A673 (cell line): ENCODE measurements around the gene TTLL11. TPM values are rescaled to one million over a fixed set of nuclear protein-coding genes. Genes with fewer than 3 reads are reported as not detected.

Experiments
- BruUV-seq: library from RNA; stranded (reverse); fragments of 400-500 nt; replicated peaks from 2 replicates; lab custom pipeline; 2021; lab: Mats Ljungman, UMichigan
- CTCF ChIA-PET: fragments of 300-600 bp; sonication (Branson Sonifier 250); formaldehyde crosslinking; loops from one replicate; lab custom pipeline; 2022; ENCODE audit warnings: antibody characterized with exemption; lab: Charles Lee
- POLR2A ChIA-PET: fragments of 300-600 bp; sonication (Branson Sonifier 250); formaldehyde crosslinking; loops from one replicate; lab custom pipeline; 2022; ENCODE audit warnings: antibody characterized with exemption; ENCODE audit not compliant: low non-redundant PET; lab: Charles Lee
- DNase-seq: peaks from one replicate; pipeline ENCODE4 v3.0.0-alpha.2; 2015; ENCODE audit warnings: low spot score
- H3K27ac ChIP-seq: fragments of 200-600 bp; sonication (generic); 2 replicates; pipeline ENCODE4 v1.5.1; 2016; ENCODE audit warnings: mixed run types, low read depth, mild to moderate bottlenecking, mixed read lengths, antibody characterized with exemption, low read length; ENCODE audit not compliant: poor library complexity, severe bottlenecking
- H3K27me3 ChIP-seq: fragments of 200-600 bp; sonication (generic); replicated peaks from 2 replicates; pipeline ENCODE4 v1.6.1; 2017; ENCODE audit warnings: mixed run types, low read depth, mild to moderate bottlenecking, mixed read lengths, antibody characterized with exemption, low read length; ENCODE audit not compliant: insufficient read depth, poor library complexity
- H3K36me3 ChIP-seq: fragments of 200-600 bp; sonication (generic); 2 replicates; pipeline ENCODE4 v1.6.1; 2016; ENCODE audit warnings: mixed run types, mild to moderate bottlenecking, mixed read lengths, antibody characterized with exemption, low read length; ENCODE audit not compliant: insufficient read depth, poor library complexity, severe bottlenecking
- H3K4me1 ChIP-seq: fragments of 200-600 bp; sonication (generic); 2 replicates; pipeline ENCODE4 v1.6.1; 2017; ENCODE audit warnings: mixed run types, mild to moderate bottlenecking, mixed read lengths, antibody characterized with exemption, low read length; ENCODE audit not compliant: insufficient read depth, poor library complexity, severe bottlenecking
- H3K4me3 ChIP-seq: fragments of 200-600 bp; sonication (generic); 2 replicates; pipeline ENCODE4 v1.5.1; 2016; ENCODE audit warnings: low read depth, mixed run types, mild to moderate bottlenecking, mixed read lengths, low read length; ENCODE audit not compliant: poor library complexity, severe bottlenecking
- H3K9me3 ChIP-seq: fragments of 200-600 bp; sonication (generic); 2 replicates; pipeline ENCODE4 v1.6.1; 2016; ENCODE audit warnings: mixed run types, low read depth, mild to moderate bottlenecking, mixed read lengths, antibody characterized with exemption, low read length; ENCODE audit not compliant: poor library complexity, severe bottlenecking
- CTCF ChIP-seq: fragments of 300-800, 200-600 bp; sonication (generic); conservative IDR thresholded peaks from 2 replicates; pipeline ENCODE4 v1.5.1; 2017; ENCODE audit warnings: low read depth, mild to moderate bottlenecking, antibody characterized with exemption, low read length, moderate library complexity, mixed read lengths
- EZH2 ChIP-seq: fragments of 200-600 bp; sonication (generic); IDR thresholded peaks from 2 replicates; pipeline ENCODE4 v1.6.1; 2017; ENCODE audit warnings: borderline replicate concordance, low read depth, mild to moderate bottlenecking, mixed read lengths, antibody characterized with exemption, low read length; ENCODE audit not compliant: poor library complexity, severe bottlenecking
- intact Hi-C: fragments of 100-400 bp; cut with micrococcal nuclease; formaldehyde crosslinking; loops from one replicate; pipeline ENCODE4 v1.10.0; 2022; ENCODE audit not compliant: unreplicated experiment
- total RNA-seq: library from RNA; stranded (reverse); gene quantifications from 2 replicates; pipeline ENCODE4 v1.2.3, GENCODE V29; 2021

The TTLL11 gene
- total RNA-seq, 1 experiment from 2014 or later = 3.0 TPM

- ChIA-PET POLR2A (no interaction called here), CTCF (interaction anchor here (1.2 to 5.2 kb wide), 2 partner anchors 18 to 22 kb away, joined by 3 to 42 read pairs; no protein-coding TSS in a partner anchor)
- intact Hi-C loops = loop anchor here (5.0 kb wide), 1 partner anchor 332 kb away; no protein-coding TSS in a partner anchor
- H3K4me3 ChIP-seq = no peak overlapping the region
- H3K4me1 ChIP-seq = no peaks in the 10 kb centered on the region
- TF ChIP-seq CTCF (no peak), EZH2 (no peak)
- peaks cover 2% of the 10 kb centered on the region for H3K27me3 ChIP-seq
- no peak overlapping the region for H3K27ac ChIP-seq
- H3K9me3 ChIP-seq = no peaks in the 10 kb centered on the region
- DNase-seq = no peak
- no peaks in the 10 kb centered on the region for H3K36me3 ChIP-seq
- BruUV-seq = no TSS peak
Observed at GRCh38 chr9:122120316-122121071, 27.4 kb upstream of the TTLL11 start.

GRCh38 chr9:122119721-122120120, 26.6 kb upstream of the TTLL11 start:
- Histone ChIP-seq H3K27ac (no peak overlapping the region), H3K9me3 (no peaks in the 10 kb centered on the region), H3K4me1 (no peaks in the 10 kb centered on the region), H3K4me3 (no peak overlapping the region), H3K36me3 (no peaks in the 10 kb centered on the region), H3K27me3 (no peaks in the 10 kb centered on the region)
- no peak for TF ChIP-seq EZH2
- TF ChIP-seq CTCF = no peak
- ChIA-PET CTCF (no interaction called here), POLR2A (no interaction called here)
- BruUV-seq = no TSS peak
- intact Hi-C loops = loop anchor here (5.0 kb wide), 1 partner anchor 333 kb away; no protein-coding TSS in a partner anchor
- DNase-seq = no peak

- no peaks in the 10 kb centered on the region for H3K36me3 ChIP-seq
- DNase-seq = no peak
- ChIA-PET CTCF (interaction anchor here (0.5 kb wide), 1 partner anchor 582 kb away, joined by 4 read pairs; no protein-coding TSS in a partner anchor), POLR2A (no interaction called here)
- H3K27me3 ChIP-seq = no peaks in the 10 kb centered on the region
- no peaks in the 10 kb centered on the region for H3K4me1 ChIP-seq
- H3K9me3 ChIP-seq = no peaks in the 10 kb centered on the region
- BruUV-seq = no TSS peak
- intact Hi-C loops = no loop called here
- no peak overlapping the region for H3K4me3 ChIP-seq
- no peak overlapping the region for H3K27ac ChIP-seq
- TF ChIP-seq CTCF = no peak
- no peak for TF ChIP-seq EZH2
Observed at GRCh38 chr9:122119166-122119521, 26.0 kb upstream of the TTLL11 start.
